Caco-2 (cell line): ENCODE results near the gene MAP3K6. TPM values are rescaled to one million over a fixed set of nuclear protein-coding genes. Genes with fewer than 3 reads are reported as not detected.

Source experiments
- BruUV-seq: library from RNA; stranded (reverse); fragments of 400-500 nt; replicated peaks from 2 replicates; lab custom pipeline; 2021; lab: Mats Ljungman, UMichigan
- CTCF ChIA-PET: fragments of 300-600 bp; sonication (Branson Sonifier 250); formaldehyde crosslinking; loops from one replicate; lab custom pipeline; 2022; ENCODE audit warnings: antibody characterized with exemption; lab: Charles Lee
- POLR2A ChIA-PET: fragments of 300-600 bp; sonication (Branson Sonifier 250); formaldehyde crosslinking; loops from one replicate; lab custom pipeline; 2022; ENCODE audit warnings: antibody characterized with exemption; lab: Charles Lee
- DNase-seq, 2 experiments: peaks; one replicate each; pipeline versions ENCODE4 v3.0.0 to v3.0.0-alpha.2; 2020 to 2022
- H3K27me3 ChIP-seq: replicated peaks from 2 replicates; pipeline ENCODE4 v1.6.0; 2011; ENCODE audit warnings: low read length; ENCODE audit not compliant: control insufficient read depth, insufficient read depth
- H3K36me3 ChIP-seq: 2 replicates; pipeline ENCODE4 v1.5.1; 2011; ENCODE audit warnings: low read length; ENCODE audit not compliant: control insufficient read depth, insufficient read depth
- H3K4me1 ChIP-seq: fragments of 250-450 bp; sonication (Bioruptor Pico); 2 replicates; pipeline ENCODE4 v1.5.1; 2020; ENCODE audit warnings: mild to moderate bottlenecking
- H3K4me3 ChIP-seq: 2 replicates; pipeline ENCODE4 v1.5.1; 2011; ENCODE audit warnings: low read depth, mild to moderate bottlenecking, control low read depth, low read length
- H3K9me3 ChIP-seq: fragments of 250-450 bp; sonication (Bioruptor Pico); 2 replicates; pipeline ENCODE4 v1.5.1; 2020; ENCODE audit warnings: mild to moderate bottlenecking, moderate library complexity
- H3K27ac Mint-ChIP-seq: one replicate; pipeline ENCODE4 v1.8.0; 2022; ENCODE audit warnings: mixed read lengths; ENCODE audit not compliant: unreplicated experiment
- H3K27me3 Mint-ChIP-seq: one replicate; pipeline ENCODE4 v1.8.0; 2022; ENCODE audit warnings: mixed read lengths; ENCODE audit not compliant: insufficient read depth, unreplicated experiment
- H3K36me3 Mint-ChIP-seq: one replicate; pipeline ENCODE4 v1.8.0; 2022; ENCODE audit warnings: mild to moderate bottlenecking, mixed read lengths; ENCODE audit not compliant: insufficient read depth, unreplicated experiment
- H3K4me1 Mint-ChIP-seq: one replicate; pipeline ENCODE4 v1.8.0; 2022; ENCODE audit warnings: low read depth, mixed read lengths; ENCODE audit not compliant: unreplicated experiment
- H3K4me3 Mint-ChIP-seq: one replicate; pipeline ENCODE4 v1.8.0; 2022; ENCODE audit warnings: mild to moderate bottlenecking, moderate library complexity, mixed read lengths; ENCODE audit not compliant: unreplicated experiment
- H3K9me3 Mint-ChIP-seq: one replicate; pipeline ENCODE4 v1.8.0; 2022; ENCODE audit warnings: mixed read lengths; ENCODE audit not compliant: unreplicated experiment
- intact Hi-C: fragments of 100-400 bp; cut with micrococcal nuclease; formaldehyde crosslinking; loops from one replicate; pipeline ENCODE4 v1.10.0; 2022; ENCODE audit not compliant: unreplicated experiment
- total RNA-seq: library from RNA; stranded (reverse); gene quantifications from 2 replicates; pipeline ENCODE4 v1.2.3, GENCODE V29; 2022
- TF ChIP-seq, protein P1 (sequence below), 2 experiments: fragments of 200-600 bp in 1 of 2; IDR thresholded peaks; 1 replicate in 1 of 2; 2 replicates in 1 of 2; pipeline versions ENCODE4 v1.5.1 to v1.8.0; 2011 to 2022; ENCODE audit warnings: antibody characterized with exemption in 1 of 2, control low read depth in 1 of 2, inconsistent platforms in 1 of 2, low read depth in 1 of 2, low read length in 1 of 2, mild to moderate bottlenecking in 1 of 2, moderate library complexity in 1 of 2; ENCODE audit not compliant: insufficient read depth in 1 of 2, severe bottlenecking in 1 of 2, unreplicated experiment in 1 of 2

MAP3K6 gene
- total RNA-seq, 1 experiment from 2014 or later, result 11.7 TPM

DNA sequence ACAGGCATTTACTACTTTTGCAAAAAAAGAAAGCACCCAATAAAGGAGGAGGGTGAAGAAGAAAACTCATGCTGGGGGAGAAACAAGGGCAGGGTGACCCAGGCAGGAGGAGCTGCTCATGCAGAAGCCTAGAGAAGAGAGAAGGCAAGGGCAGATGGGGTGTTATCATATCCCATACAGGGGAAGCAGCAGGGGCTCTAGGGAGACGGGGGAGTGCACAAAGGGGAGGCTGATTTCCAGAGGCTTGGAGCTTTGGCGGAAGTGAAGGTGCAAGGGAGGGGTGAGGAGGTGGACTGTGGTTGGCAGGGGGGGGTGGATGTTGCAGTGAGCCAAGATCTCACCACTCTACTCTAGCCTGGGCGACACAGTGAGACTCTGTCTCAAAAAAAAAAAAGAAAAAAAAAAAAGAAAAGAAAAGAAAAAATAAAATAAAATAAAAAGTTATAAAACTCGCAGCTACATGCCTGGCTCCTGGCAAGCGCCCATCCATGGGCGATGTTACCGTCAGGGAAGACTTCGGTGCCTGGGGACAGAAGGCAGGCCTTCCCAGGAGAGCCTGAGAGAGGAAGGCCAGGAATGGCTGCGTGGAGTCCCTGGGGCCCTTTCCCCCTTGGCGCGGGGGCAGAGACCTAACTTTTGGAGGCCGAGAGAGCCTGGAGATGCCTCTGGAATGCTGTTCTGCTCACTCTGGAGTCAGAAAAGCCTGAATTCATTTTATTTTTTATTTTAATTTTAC is 11.2 kb upstream of the MAP3K6 start:
- Mint-ChIP-seq H3K36me3 (no peaks in the 10 kb centered on the region), H3K27me3 (no peaks in the 10 kb centered on the region), H3K4me3 (no peak overlapping the region), H3K27ac (no peak overlapping the region), H3K9me3 (no peaks in the 10 kb centered on the region), H3K4me1 (no peaks in the 10 kb centered on the region)
- Histone ChIP-seq H3K9me3 (no peaks in the 10 kb centered on the region), H3K36me3 (no peaks in the 10 kb centered on the region), H3K4me3 (no peak overlapping the region), H3K4me1 (no peaks in the 10 kb centered on the region), H3K27me3 (no peaks in the 10 kb centered on the region)
- intact Hi-C loops, result no loop called here
- BruUV-seq, result no TSS peak
- CTCF ChIA-PET, result interaction anchor here (1.5 kb wide), 1 partner anchor 10 kb away, joined by 7 read pairs; no protein-coding TSS in a partner anchor
- POLR2A ChIA-PET, result no interaction called here
- TF ChIP-seq, protein P1, sequence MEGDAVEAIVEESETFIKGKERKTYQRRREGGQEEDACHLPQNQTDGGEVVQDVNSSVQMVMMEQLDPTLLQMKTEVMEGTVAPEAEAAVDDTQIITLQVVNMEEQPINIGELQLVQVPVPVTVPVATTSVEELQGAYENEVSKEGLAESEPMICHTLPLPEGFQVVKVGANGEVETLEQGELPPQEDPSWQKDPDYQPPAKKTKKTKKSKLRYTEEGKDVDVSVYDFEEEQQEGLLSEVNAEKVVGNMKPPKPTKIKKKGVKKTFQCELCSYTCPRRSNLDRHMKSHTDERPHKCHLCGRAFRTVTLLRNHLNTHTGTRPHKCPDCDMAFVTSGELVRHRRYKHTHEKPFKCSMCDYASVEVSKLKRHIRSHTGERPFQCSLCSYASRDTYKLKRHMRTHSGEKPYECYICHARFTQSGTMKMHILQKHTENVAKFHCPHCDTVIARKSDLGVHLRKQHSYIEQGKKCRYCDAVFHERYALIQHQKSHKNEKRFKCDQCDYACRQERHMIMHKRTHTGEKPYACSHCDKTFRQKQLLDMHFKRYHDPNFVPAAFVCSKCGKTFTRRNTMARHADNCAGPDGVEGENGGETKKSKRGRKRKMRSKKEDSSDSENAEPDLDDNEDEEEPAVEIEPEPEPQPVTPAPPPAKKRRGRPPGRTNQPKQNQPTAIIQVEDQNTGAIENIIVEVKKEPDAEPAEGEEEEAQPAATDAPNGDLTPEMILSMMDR (IDR thresholded peaks at IDR 0.05; ENCODE audit: insufficient read depth in 1 of 2, low read depth in 1 of 2, low read length in 1 of 2, severe bottlenecking in 1 of 2, unreplicated experiment in 1 of 2), result no peak
- no peak for DNase-seq

- Mint-ChIP-seq H3K27ac (no peak within 1 kb of the TSS), H3K4me3 (no peak within 1 kb of the TSS), H3K27me3 (no peaks in the 10 kb centered on the region), H3K36me3 (no peaks in the 10 kb centered on the region), H3K4me1 (no peaks in the 10 kb centered on the region), H3K9me3 (no peaks in the 10 kb centered on the region)
- TF ChIP-seq, protein P1 (IDR thresholded peaks at IDR 0.05; ENCODE audit: insufficient read depth in 1 of 2, low read depth in 1 of 2, low read length in 1 of 2, severe bottlenecking in 1 of 2, unreplicated experiment in 1 of 2), result no peak
- Histone ChIP-seq H3K36me3 (no peaks in the 10 kb centered on the region), H3K4me3 (no peak within 1 kb of the TSS), H3K27me3 (no peaks in the 10 kb centered on the region), H3K9me3 (no peaks in the 10 kb centered on the region), H3K4me1 (no peaks in the 10 kb centered on the region)
- ChIA-PET CTCF (interaction anchor here (0.6 kb wide), 1 partner anchor 122 kb away, joined by 3 read pairs; no protein-coding TSS in a partner anchor), POLR2A (no interaction called here)
- no peak for DNase-seq
- intact Hi-C loops, result no loop called here
- BruUV-seq, result no TSS peak
Observed at GRCh38 chr1:27374362-27375086, 7.8 kb upstream of the MAP3K6 start, which contains the start of gene FCN3. Gene FCN3, minus strand, starts transcription at chr1:27374824. Its CDS starts 6 bp downstream, at chr1:27374818.

- BruUV-seq, result no TSS peak
- TF ChIP-seq, protein P1 (IDR thresholded peaks at IDR 0.05; ENCODE audit: insufficient read depth in 1 of 2, low read depth in 1 of 2, low read length in 1 of 2, severe bottlenecking in 1 of 2, unreplicated experiment in 1 of 2), result no peak
- no peak overlapping the region for H3K4me3 Mint-ChIP-seq
- Histone ChIP-seq H3K4me1 (no peaks in the 10 kb centered on the region), H3K9me3 (no peaks in the 10 kb centered on the region), H3K27me3 (no peaks in the 10 kb centered on the region), H3K36me3 (no peaks in the 10 kb centered on the region), H3K4me3 (no peak overlapping the region)
- no peaks in the 10 kb centered on the region for H3K4me1 Mint-ChIP-seq
- H3K9me3 Mint-ChIP-seq, result no peaks in the 10 kb centered on the region
- intact Hi-C loops, result no loop called here
- H3K27me3 Mint-ChIP-seq, result no peaks in the 10 kb centered on the region
- H3K27ac Mint-ChIP-seq, result no peak overlapping the region
- ChIA-PET CTCF (interaction anchor here (0.6 to 1.6 kb wide), 4 partner anchors 15 to 76 kb away, joined by 3 to 6 read pairs (median 5); no protein-coding TSS in a partner anchor), POLR2A (no interaction called here)
- DNase-seq, result no peak
- no peaks in the 10 kb centered on the region for H3K36me3 Mint-ChIP-seq
Observed at GRCh38 chr1:27372808-27373690, 6.3 kb upstream of the MAP3K6 start.
